ENCODE measurements around the gene MAGED1.

GRCh38 chrX:51860679-51861078 is 32.7 kb upstream of the MAGED1 start:
- TF ChIP-seq CTCF (conservative IDR thresholded peaks at IDR 0.05; ENCODE audit: low read length) (peak; percentile 71), EZH2phosphoT487 (IDR thresholded peaks at IDR 0.05; ENCODE audit: borderline replicate concordance, low read depth, low read length) (no peak)
